DND-41 (cell line): ENCODE measurements around the gene TP53I13.

Experiments used
- CTCF ChIP-seq: IDR thresholded peaks from 2 replicates; pipeline ENCODE4 v1.5.1; 2012; ENCODE audit warnings: borderline replicate concordance, low read length, moderate library complexity, mild to moderate bottlenecking; ENCODE audit not compliant: poor library complexity, severe bottlenecking; ENCODE audit errors: extremely low read depth
- EZH2 ChIP-seq: IDR thresholded peaks from 3 replicates; pipeline ENCODE4 v1.6.1; 2012; ENCODE audit warnings: borderline replicate concordance, low read depth, mild to moderate bottlenecking, moderate library complexity, low read length, inconsistent platforms; ENCODE audit not compliant: severe bottlenecking

DNA sequence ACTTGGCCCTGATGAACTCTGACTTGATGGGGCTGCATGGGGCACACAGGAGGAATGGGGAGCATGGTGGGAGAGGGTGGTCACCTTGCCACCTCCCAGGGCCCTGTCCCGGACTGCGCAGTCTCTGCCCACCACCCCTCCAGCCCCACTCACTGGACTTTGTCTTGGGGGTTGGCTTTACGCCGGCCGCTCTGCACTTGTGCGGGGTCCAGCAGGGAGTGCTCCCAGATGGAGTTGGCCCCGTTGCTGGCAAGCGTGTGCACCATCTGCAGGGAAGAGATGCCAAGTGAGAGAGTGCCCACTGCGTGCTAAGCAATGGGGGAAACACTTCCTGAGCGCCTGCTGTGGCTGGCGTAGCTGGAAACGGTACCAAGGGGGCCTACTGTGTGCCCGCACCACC is 14.3 kb downstream of the TP53I13 start:
- no peak for TF ChIP-seq CTCF
- TF ChIP-seq EZH2 = no peak
